HG03354 (cell line): Measurements from ENCODE around the gene GCSAML.
"Not testable (repeated sequence)": the region's sequence is repeated elsewhere in the genome, so short reads cannot be mapped to it uniquely, and the experiment has no call there.

Experiments
- ATAC-seq: cut with Tn5 transposase; IDR thresholded peaks from one replicate; pipeline ENCODE4 v1.9.1; 2021; ENCODE audit warnings: mild to moderate bottlenecking; ENCODE audit not compliant: unreplicated experiment, poor library complexity, severe bottlenecking

Gene GCSAML

DNA sequence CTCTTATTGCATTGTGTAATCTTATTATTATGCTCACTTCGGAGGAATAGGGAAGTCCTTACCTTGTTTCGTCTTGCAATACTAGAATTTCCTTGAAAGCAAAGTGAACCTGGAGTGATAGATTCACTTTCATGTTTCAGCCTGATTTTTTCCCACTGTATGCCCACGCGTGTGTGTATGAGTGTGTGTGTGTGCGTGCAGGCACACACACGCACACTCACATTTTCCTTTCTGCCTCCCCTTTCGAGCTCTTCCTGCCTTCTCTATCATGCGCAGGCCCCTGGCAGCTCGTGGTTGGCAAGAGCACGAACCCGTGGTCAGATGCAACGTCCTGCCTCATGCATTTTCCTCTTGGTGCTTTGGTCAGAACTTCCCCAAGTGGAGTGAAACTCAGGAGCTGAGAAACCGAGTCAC lies at the start of gene GCSAML:
TSS of gene GCSAML (plus strand) at position 366 of the 414 bp plus-strand sequence. CDS start 58 bp downstream, outside the sequence.
- no peak for ATAC-seq

DNA sequence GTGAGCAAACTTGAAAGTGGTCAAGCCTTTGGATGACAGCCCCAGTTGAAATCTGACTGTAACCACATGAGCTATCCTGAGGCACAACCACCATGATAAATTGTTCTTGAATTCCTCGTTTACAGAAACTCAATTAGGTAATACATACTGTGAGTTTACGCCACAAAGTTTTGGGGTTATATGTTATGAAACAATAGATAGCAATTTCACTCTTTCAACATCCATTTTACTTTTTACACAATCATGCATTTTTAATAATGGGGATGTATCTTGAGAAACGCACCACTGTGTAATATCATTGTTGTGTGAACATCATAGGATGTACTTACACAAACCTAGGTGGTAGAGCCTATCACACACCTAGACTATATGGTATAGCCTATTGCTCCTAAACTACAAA lies 48.1 kb upstream of the GCSAML start:
- no peak for ATAC-seq

DNA sequence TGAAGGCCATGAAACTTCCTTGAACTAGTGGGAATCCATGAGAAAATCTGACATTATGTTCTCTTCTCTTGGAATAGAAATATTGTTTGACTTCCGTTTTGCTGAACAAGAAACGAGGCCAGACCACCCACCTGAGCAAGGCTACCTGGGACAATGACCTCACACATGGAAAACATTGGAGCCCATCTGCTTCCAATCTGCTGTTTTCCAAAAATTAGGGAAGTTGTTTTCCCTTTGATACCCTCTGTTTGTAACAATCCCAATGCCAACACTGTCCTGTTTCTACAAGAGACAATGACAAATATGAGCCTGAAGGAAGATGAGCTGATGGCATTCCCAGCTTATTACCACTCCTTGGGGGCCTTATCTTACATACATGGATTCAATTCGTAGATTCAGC lies 42.1 kb upstream of the GCSAML start:
- ATAC-seq, result no peak

DNA sequence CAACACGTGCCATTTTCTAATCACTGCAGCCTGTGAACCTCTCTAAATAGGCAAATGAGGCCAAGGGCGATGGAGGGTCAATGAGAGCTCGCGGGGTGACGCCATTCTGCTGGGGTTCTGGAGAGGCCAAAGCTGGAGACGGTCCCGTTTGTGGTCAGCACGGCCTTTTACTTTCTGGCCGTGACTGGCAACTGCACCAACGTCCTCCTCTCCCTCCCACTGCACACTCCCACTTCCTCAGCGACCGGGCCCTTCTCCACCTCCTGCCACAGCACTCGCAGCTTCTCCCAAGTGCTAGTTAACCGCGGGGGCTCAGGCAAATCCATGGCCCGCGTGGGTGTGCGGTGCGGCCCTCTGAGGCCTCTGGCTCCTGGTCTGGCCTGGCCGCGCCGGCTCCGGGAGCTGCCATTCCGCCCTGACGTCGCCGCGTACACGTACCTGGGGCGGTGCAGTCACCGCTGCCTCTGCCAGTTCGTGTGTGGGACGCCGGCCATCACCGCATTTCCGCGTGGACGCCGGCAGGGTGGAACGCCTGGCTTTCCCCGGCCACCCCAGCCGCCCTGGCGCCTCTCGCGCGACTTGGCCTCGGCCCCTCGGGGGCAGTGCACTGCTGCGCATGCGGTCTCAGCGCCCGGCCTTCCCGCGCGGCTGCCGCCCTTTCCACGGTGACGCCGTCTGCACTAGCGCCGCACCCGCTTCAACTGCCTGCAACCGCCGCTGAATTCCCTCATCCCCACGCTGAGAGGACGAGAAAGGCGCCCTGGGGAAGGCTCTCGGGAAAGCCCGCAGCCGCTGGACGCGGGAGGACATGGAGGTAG lies 30.9 kb upstream of the GCSAML start:
- ATAC-seq, result no peak

DNA sequence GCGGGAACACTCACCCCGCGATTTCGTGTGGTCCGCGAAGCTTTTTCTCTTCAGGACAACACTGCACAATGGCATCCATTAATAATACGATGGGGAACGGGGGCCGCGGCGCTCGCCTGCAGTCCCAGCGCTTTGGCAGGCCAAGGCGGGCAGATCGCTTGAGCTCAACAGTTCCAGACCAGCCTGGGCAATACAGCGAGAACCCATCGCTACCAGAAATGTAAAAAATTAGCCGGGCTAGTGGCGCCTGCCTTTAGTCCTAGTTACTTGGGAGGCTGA lies 30.4 kb upstream of the GCSAML start:
- no peak for ATAC-seq

DNA sequence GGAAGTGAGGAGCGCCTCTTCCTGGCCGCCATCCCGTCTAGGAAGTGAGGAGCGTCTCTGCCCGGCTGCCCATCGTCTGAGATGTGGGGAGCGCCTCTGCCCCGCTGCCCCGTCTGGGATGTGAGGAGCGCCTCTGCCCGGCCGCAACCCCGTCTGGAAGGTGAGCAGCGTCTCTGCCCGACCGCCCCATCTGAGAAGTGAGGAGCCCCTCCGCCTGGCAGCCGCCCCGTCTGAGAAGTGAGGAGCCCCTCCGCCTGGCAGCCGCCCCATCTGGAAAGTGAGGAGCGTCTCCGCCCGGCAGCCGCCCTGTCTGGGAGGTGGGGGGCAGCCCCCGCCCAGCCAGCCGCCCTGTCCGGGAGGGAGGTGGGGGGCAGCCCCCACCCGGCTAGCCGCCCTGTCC lies 27.0 kb upstream of the GCSAML start:
- not testable (repeated sequence) for ATAC-seq

DNA sequence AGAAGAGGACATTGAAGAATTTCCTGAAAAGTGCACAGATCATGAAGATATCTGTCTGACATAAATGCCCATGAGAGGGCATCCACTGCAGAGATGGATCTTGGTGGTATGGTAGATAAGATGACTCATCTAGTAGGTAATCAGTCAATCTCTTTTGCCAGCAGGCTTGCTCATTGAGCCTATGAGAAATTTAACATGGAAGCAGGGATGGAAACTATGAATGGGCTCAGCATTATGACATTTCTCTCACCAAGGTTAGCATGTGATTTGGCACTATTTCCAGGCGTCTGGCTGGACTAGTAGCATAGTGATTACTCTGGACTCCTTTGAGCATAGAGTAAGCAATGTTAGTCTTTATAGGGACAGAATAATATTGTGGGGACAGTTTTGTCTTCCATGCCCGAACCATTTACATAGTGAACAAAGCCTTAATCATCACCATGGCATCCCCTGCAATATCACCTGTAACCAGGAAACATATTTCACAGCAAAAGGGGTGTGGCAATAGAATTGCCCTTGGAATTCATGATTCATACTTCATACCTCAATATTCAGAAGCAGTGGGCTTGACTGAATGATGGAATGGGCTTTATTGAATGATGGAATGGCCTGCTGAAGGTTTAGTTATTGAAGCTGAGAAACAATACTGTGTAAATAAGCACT lies 20.0 kb upstream of the GCSAML start:
- ATAC-seq, result no peak

DNA sequence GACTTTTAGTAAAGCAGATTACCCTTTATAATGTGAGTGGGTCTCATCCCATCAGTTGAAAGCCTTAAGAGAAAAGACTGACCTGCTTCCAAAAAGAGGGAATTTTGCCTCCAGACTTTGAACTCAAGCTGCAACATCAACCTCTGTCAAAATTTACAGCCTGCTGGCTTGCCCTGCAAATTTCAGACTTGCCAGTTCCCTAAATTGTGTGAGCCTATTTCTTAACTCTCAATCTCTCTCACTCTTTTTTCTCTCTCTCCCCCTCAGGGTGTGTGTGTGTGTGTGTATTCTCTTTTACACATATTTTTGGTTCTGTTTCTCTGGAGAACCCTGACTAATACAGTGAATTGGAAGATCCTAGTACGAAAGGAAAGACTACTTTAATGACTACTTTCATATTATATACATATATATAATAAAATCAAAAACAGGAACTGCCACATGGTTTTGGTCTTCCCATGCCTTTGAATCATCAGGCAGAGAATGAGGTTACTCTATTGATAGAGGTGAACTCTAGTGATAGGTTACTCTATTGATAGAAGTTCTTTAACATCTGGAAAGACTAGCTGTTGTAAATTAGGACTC lies 19.1 kb upstream of the GCSAML start:
- no peak for ATAC-seq

DNA sequence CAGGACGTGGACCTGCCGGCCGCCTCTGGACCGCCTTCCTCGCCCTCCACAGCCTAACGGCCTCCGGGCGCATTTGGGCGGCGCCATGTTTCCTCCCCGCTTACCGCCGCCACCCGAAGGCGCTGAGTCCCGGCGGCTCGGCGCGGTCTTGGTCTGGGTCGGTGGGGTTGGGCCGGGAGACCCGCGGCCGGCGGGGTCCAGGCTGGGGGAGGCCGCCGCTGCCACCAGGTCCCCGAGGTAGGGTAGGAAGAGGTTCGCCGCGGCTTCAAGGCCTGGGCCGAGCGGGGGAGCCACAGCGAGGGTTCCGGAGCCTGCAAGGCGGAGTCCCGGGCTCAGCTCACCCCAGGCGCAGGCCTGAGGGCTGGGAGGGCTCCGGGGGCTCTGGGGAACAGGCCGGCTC lies 18.1 kb upstream of the GCSAML start:
- ATAC-seq, result no peak

DNA sequence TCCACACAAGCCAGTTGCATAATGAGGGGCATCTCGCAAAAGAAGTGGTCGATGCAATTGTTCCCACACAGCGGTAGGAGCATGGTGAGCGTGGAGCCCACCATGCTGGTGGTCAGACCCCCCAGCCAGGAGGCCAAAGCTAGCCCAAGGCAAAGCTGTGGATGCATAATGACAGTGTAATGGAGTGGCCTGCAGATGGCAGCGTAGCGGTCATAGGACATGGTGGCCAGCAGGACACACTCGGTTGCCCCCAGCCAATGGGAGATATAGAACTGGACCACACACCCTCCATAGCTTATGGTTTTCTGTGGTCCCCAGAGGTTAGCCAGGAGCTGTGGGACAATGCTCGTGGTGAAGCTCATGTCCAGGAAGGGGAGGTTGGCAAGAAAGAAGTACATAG lies 17.0 kb upstream of the GCSAML start:
- ATAC-seq, result no peak

DNA sequence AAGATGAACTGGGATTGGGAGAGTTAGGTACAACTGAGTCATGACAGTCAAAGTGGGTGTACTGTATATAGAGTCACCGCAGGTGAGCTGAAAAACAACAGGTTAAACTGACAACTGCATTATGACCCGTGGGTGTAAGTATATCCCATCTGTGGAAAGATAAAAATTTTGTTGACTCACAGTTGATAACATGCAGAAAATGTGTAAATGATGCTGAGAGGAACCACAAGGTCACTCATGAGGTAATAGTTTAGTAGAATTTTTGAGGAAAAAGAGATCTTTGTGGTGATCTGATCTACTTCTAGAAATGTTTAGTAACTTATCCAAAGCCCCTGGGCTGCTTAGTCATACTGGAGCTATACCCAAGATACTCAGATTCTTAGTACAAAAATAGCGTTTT lies 13.5 kb upstream of the GCSAML start:
- no peak for ATAC-seq

DNA sequence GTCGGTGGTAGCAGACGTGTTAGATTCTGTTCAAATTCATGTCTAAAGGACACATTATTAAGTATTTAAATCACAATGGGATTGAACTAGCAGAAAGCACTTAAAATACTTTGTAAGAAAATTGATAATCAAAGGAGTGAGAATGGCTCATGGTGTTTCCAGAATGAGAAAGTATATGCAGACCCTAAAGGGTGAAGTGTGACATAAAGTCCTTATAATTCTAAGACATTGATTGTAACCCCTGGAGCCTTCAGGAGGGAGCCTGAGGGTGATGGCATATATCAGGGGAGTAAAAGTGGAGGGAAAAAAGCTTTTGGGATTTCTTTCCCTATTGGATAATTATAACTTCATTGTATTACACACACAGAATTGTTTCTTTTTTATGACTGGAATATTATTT lies 12.6 kb upstream of the GCSAML start, which contains the start of gene OR2C3:
TSS of gene OR2C3 (minus strand) at position 101 of the 400 bp plus-strand sequence. CDS start 3,929 bp downstream, outside the sequence.
- ATAC-seq, result no peak

DNA sequence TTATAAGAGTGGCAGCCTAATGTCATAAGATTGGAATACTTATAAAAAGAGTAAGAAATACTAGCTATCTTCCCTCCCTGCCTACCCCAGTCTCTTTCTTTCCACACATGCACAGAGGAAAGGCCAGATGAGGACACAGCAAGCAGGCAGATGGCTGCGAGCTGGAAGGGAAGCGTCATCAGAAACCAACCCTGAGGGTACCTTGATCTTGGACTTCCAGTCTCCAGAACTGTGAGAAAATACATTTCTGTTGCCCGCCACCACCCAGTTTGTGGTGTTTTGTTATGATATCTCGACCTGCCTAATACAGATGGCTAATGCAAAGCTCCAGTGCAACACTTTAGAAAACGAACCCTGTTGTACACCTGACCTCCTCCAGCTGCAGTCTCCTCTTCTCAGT lies 10.4 kb upstream of the GCSAML start:
- ATAC-seq, result no peak

DNA sequence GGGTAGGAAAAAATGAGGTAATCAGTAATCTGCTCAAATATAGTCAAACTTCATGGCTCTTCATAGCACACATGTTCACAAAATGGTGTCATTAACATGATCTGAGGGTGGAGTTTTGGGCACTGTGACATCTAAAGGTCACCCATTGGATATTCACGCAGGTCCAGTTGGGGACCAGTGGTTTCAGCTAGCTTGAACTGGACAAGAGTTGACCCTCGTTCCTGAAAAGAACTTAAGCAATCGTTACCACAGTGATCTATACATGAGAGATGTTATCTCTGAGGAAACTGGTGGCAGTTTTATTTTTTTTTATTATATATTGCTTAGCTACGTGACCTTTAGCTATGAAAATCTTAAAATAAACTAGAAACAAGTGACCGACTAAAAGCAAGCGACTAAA lies 9.7 kb upstream of the GCSAML start:
- ATAC-seq, result no peak

DNA sequence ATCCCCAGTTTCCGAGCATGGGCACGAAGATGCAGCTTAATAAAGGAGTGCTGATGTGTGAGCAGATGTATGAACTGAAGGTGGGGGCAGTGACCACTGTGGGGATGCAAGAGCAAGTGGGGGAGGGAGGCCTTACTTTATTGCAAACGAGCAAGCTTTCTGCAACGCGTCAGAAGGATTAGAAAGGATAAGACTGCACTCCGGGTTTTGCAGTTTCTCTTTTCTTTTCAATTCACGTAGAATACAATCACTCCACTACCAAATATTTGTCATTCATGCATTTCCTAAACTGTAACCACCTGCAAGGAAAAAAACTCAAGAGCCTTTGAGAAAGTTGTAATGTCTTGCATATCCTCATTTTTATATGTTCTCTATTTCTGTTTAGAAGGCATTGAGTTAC lies 8.4 kb upstream of the GCSAML start:
- ATAC-seq, result no peak

DNA sequence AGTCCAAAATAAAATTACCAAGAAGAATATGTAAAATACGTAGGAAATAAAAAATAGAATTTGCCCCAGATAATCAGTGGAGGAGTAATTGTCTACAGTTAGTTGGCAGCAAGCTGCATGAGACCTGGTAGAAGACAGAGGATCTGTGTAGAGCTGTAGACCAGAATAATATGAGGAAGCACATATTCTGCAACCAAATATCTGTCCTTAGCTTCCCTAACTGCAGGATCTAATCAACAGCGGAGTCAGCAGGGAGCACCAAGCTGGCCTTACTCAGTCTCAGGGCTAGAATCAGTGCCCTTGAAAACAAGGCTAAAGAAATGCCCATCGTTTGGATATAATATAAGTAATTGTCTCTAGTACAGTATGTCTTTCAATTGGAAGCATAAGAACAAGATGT lies 6.1 kb upstream of the GCSAML start:
- no peak for ATAC-seq

DNA sequence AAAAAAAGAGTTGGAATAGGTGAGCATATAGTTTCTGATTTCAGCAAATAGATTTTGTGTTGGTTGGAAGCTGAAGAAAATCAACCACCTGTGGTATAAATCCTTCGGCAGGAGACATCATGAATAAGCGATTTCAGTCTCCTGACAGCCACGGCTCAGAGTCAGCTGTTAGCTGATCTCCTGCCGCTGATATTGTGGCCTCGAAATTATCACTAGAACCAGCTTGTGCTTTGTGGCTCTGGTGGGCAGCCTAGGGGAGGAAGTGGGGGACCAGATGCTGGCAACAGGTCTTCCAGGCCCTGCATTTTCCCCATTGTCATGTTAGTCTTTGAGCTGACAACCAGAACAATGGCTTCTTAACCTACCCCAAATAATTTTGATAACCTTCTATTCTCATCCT lies 842 bp upstream of the GCSAML start:
- ATAC-seq, result no peak

DNA sequence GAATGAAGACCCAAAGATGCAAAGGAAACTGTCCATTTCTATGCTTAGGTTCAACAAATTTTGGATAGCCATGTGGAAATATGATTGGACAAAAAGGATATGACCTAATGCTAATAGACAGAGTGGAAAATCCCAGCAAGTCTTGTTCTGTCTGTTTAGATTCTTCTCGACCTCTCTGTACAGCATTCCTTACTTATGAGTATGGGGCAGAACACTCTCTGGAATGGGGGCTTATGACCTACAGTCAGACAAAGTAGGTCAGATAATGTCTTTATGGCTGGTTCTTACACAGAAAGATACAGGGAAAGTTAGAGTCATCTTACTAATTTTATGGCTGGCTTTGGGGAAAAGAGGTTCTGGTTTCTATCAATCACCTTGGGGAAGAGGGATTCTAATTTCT lies 2.8 kb downstream of the GCSAML start:
- ATAC-seq, result no peak

DNA sequence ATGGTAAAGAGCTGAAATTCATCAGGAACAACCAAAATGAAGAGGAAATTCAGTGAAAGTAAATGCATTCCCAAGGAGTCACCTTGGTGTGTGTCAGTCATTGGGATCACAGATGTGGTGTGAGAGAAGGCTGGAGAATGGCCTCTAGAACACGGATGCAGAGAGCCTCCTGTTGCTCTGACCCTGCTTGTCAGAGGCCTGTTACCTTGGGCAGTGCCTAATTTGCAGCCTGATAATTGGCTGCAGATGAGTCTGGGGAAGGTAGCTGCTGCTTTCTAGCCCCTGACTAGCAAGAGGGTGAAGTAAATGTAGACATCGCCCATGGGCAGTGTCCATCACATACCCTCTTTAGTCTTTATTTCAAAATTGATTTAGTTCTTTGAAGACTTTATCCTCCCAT lies 3.3 kb downstream of the GCSAML start:
- no peak for ATAC-seq

DNA sequence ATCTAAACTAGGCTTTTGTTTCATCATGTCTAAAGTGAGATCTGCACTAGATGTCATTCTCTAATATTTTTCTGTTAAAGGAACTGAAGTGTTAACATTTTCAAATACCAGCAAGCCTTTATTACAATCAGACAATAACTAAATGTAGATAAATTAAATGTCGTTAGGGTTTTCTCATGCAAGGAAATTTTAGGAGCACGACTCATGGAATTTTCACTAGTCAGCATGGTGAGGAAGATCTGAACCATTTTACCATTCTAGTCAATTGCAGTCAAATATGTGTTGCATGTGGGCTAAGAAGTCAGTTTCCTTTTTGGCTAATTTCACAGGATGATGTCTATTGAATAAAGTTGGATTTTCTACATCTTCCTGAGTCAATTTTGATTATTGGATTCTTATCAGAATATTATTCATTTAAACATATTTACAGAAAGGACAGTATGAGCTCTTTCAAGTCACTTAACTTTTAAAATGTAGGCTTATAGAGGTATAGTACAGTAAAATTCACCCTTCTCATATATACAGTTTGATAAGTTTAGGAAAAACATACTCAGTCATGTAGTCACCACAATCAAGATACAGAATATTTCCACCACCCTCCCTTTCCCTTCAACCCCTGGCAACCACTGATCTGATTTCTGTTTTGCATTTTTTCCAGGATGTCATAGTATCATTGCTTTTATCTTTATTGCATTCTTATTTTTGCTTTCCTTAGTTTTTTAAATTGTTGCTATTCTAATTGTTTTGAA lies 9.2 kb downstream of the GCSAML start:
- no peak for ATAC-seq
